Common myeloid progenitor, CD34-positive (primary cell): ENCODE measurements around the gene DEPDC5.
A peak's percentile ranks its signal among the peaks of the same experiment; 100 is the strongest.

ENCODE experiments used
- CTCF ChIA-PET: fragments of 350-600 bp; sonication (Branson Sonifier 250); formaldehyde crosslinking; loops from one replicate; lab custom pipeline; 2021; ENCODE audit warnings: antibody characterized with exemption; lab: Charles Lee
- POLR2A ChIA-PET: fragments of 350-600 bp; sonication (Branson Sonifier 250); formaldehyde crosslinking; loops from one replicate; lab custom pipeline; 2021; ENCODE audit warnings: antibody characterized with exemption; lab: Charles Lee
- DNase-seq, 3 donors: peaks; one replicate each; pipeline versions ENCODE4 v3.0.0 to v3.0.0-alpha.2; 2013
- H3K27ac ChIP-seq, 2 experiments: 1 replicate in 1 of 2; 2 replicates in 1 of 2; pipeline ENCODE4 v1.7.0; 2013; ENCODE audit warnings: inconsistent platforms in 2 of 2, low read length in 2 of 2, mild to moderate bottlenecking in 2 of 2, low read depth in 1 of 2, moderate library complexity in 1 of 2; ENCODE audit not compliant: severe bottlenecking in 2 of 2, insufficient read depth in 1 of 2, poor library complexity in 1 of 2
- H3K27me3 ChIP-seq, 5 experiments: replicated peaks in 2 of 5; 1 replicate in 3 of 5; 2 replicates in 2 of 5; pipeline versions ENCODE4 v1.6.1 to v1.7.0; 2013; ENCODE audit warnings: low read length in 4 of 5, mild to moderate bottlenecking in 2 of 5, moderate library complexity in 2 of 5, inconsistent platforms in 1 of 5; ENCODE audit not compliant: insufficient read depth in 5 of 5, control insufficient read depth in 4 of 5
- H3K36me3 ChIP-seq, 4 experiments: 1 replicate in 2 of 4; 2 replicates in 2 of 4; pipeline versions ENCODE4 v1.6.1 to v1.7.0; 2013; ENCODE audit warnings: low read length in 3 of 4, control low read depth in 1 of 4, mild to moderate bottlenecking in 1 of 4; ENCODE audit not compliant: control insufficient read depth in 4 of 4, insufficient read depth in 4 of 4
- H3K4me1 ChIP-seq, 4 experiments: 1 replicate in 3 of 4; 2 replicates in 1 of 4; pipeline versions ENCODE4 v1.6.1 to v1.7.1; 2013; ENCODE audit warnings: low read length in 3 of 4, mild to moderate bottlenecking in 3 of 4, control low read depth in 1 of 4, inconsistent platforms in 1 of 4, moderate library complexity in 1 of 4; ENCODE audit not compliant: control insufficient read depth in 4 of 4, insufficient read depth in 4 of 4; ENCODE audit errors: control extremely low read depth in 1 of 4
- H3K4me3 ChIP-seq, 7 experiments: 1 replicate in 4 of 7; 2 replicates in 3 of 7; pipeline versions ENCODE4 v1.5.1 to v1.7.0; 2013; ENCODE audit warnings: mild to moderate bottlenecking in 7 of 7, low read length in 6 of 7, moderate library complexity in 6 of 7, inconsistent platforms in 2 of 7, low read depth in 2 of 7, control low read depth in 1 of 7; ENCODE audit not compliant: insufficient read depth in 4 of 7, control insufficient read depth in 1 of 7; ENCODE audit errors: extremely low read depth in 1 of 7
- H3K9me3 ChIP-seq, 5 experiments: 1 replicate in 4 of 5; 2 replicates in 1 of 5; pipeline versions ENCODE4 v1.6.1 to v1.7.1; 2013; ENCODE audit warnings: low read length in 4 of 5, mild to moderate bottlenecking in 2 of 5, inconsistent platforms in 1 of 5, low read depth in 1 of 5, moderate library complexity in 1 of 5; ENCODE audit not compliant: control insufficient read depth in 4 of 5, insufficient read depth in 2 of 5; ENCODE audit errors: control extremely low read depth in 1 of 5
- WGBS: methylation state at CpG from one replicate; pipeline ENCODE4 v1.1.5; 2013; ENCODE audit not compliant: insufficient coverage; 5-methylcytosine and 5-hydroxymethylcytosine counted together

DEPDC5 gene

DNA sequence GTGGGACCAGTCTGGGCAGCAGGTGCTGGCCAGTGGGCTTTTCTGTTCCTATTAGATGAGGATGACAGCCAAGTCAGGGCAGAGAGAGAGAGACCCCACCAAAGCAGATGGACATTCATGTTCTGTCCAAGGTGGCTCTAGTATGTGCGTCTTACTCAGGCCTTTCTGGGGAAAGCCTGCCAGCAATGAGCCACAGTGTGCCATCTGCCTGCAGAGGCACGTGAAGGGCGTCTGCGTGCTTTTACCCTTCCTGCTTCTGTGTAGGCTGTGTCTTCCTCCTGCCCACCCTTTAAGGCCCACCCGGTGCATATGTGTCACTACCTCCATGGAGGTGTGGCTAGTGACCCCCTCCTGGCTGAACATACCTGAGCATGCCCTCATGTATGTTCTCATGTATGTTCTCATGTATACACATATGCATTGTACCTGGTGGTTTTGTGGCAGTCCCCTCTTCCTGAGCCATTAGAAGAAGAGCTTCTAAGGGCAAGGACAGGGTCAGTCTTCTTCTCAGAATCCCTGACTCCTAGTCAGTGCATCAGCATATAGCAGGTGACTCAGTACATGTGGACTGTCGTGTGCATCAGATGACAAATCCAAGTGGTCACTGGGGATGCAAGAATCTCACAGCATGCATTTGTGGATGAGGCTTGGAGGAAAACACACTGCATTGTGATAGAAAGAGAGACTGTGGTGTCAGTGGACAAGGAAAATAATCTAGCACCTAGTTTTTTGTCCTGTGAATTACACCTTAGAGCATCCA, 100.1 kb downstream of the DEPDC5 start:
- no peak for DNase-seq
- Histone ChIP-seq H3K27ac (no peak overlapping the region), H3K4me3 (no peak overlapping the region), H3K36me3 (peaks cover 6 to 52% (median 31%) of the 10 kb centered on the region in 4 experiments), H3K27me3 (no peaks in the 10 kb centered on the region), H3K4me1 (no peaks in the 10 kb centered on the region), H3K9me3 (no peaks in the 10 kb centered on the region)
- WGBS: 98% methylated on average over 6 of the region's 6 CpGs
- ChIA-PET CTCF (interaction anchor here (0.9 kb wide), 1 partner anchor 93 kb away, joined by 4 read pairs; no protein-coding TSS in a partner anchor), POLR2A (no interaction called here)

DNA sequence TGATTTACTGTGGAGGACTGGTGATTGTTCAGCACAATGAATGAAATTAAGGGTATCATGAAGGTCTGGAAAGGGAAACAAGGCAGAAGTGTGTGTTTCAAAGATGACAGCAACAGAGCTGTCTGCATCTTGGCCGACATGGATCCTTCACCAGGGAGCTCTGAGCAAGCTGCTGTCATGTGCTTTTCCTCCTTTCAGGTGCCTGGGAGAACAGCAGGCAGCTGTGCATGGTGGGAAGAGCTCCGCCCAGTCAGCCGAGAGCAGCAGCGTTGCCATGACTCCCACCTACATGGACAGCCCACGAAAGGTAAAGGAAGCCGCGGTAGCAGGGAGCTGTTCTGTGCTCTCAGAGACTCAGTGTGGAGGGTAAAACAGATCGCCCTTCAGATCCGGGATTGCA, 103.4 kb downstream of the DEPDC5 start:
- CTCF ChIA-PET: interaction anchor here (1.0 to 1.5 kb wide), 3 partner anchors 7 to 20 kb away, joined by 3 read pairs; no protein-coding TSS in a partner anchor

DNA sequence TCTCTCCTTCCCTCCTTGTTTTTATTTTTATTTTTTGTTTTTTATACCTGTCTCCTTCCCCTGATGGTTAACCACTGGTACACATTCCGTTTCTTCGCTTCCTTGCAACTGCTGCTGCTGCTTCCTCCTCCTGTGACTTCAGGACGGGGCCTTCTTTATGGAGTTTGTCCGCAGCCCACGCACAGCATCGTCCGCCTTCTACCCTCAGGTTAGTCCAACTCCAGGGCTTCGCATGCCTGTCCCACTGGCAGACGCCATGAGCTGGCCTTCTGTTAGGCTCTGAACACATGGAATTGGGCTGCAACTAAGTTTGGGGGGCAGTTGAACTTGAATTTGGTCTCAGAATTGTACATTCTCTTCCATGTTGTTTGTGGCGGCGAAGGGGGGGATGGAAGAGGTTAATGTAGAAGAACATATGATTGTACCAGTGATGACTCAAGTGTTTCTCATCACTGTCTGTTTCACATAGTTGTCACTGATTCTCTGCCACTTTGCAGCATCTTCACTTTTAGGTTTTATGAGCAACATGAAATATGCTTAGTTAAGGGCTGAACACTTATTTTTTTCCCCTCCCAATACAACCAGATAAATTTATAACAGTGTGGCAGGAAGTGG, 107.5 kb downstream of the DEPDC5 start:
- Histone ChIP-seq H3K36me3 (peaks cover 10 to 34% (median 34%) of the 10 kb centered on the region in 4 experiments), H3K9me3 (no peaks in the 10 kb centered on the region), H3K4me3 (no peak overlapping the region), H3K4me1 (no peaks in the 10 kb centered on the region), H3K27me3 (no peaks in the 10 kb centered on the region), H3K27ac (no peak overlapping the region)
- ChIA-PET CTCF (interaction anchor here (0.6 to 1.8 kb wide), 2 partner anchors 11 to 109 kb away, joined by 3 to 5 read pairs; no protein-coding TSS in a partner anchor), POLR2A (no interaction called here)
- WGBS: 100% methylated on average over 9 of the region's 11 CpGs
- no peak for DNase-seq

More for the DNA sequence above, 103.4 kb downstream of the DEPDC5 start:
- H3K27ac ChIP-seq: no peak overlapping the region
- 100% methylated on average over 2 of the region's 9 CpGs for WGBS
- no peak overlapping the region for H3K4me3 ChIP-seq
- H3K36me3 ChIP-seq: peaks cover 12 to 48% (median 33%) of the 10 kb centered on the region in 4 experiments
- POLR2A ChIA-PET: interaction anchor here (0.6 kb wide), 2 partner anchors 11 to 199 kb away, joined by 3 read pairs; no protein-coding TSS in a partner anchor
- H3K27me3 ChIP-seq: no peaks in the 10 kb centered on the region
- no peaks in the 10 kb centered on the region for H3K4me1 ChIP-seq
- DNase-seq: no peak
- H3K9me3 ChIP-seq: no peaks in the 10 kb centered on the region

DNA sequence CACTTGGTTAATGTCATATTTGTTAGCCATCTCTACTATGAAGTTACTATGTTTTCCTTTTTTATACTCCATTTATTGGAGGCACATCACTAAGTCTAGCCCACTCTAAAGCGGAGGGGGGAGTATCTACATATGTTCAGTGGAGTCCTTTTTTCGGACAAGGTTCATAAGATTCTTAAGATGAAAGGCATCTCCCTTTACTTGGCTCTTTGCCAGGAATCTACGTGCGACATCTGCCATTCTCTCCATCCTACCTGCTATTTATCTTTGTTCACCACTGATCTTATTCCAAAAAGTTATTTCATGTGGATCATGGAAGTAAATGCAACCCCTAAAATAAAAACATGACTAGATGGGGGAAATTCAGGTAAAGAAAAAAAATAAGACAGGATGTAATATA, 113.1 kb downstream of the DEPDC5 start:
- CTCF ChIA-PET: no interaction called here
- POLR2A ChIA-PET: no interaction called here
- H3K4me1 ChIP-seq: peaks cover 0 to 14% (median 2%) of the 10 kb centered on the region in 4 experiments
- no peak overlapping the region for H3K4me3 ChIP-seq
- peaks cover 5 to 42% (median 22%) of the 10 kb centered on the region in 4 experiments for H3K36me3 ChIP-seq
- no peak for DNase-seq
- H3K27ac ChIP-seq: no peak overlapping the region
- no peaks in the 10 kb centered on the region for H3K9me3 ChIP-seq
- WGBS: 100% methylated on average over 2 of the region's 4 CpGs
- H3K27me3 ChIP-seq: no peaks in the 10 kb centered on the region

DNA sequence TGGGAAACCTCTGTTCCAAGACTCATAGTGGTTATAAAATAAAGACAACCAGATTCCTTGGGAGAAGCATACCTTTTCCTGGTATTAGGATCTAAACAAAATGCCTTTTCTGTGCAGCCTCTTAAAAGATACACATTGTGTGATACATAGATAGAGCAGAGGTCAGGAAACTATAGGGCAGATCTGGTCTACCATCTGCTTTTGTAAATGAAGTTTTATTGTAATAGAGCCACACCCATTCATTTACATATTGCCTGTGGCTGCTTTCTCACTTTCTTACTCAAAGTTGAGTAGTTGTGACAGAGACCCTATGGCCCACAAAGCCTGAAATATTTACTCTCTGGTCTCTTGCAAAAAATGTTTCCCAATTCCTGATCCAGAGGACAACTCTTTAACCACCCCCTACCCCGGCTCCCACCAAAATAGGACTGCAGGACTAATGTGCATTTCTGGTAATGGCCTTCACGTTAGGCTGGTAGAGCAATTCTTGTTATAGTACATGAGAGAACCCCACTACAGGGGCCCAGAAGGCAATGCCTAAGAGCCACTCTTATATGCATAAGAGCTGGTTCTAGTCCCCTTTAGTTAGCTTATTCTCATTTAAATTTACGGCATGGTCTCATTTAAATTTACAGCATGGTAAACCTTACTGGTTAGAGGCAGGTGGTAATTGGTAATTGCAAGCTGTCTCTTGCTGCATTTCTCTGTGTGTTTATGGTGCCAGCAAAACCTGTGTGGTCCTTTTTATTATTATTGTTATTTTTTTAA, 113.8 kb downstream of the DEPDC5 start:
- ChIA-PET POLR2A (no interaction called here), CTCF (no interaction called here)
- Histone ChIP-seq H3K4me1 (peaks cover 0 to 16% (median 2%) of the 10 kb centered on the region in 4 experiments), H3K36me3 (peaks cover 5 to 45% (median 24%) of the 10 kb centered on the region in 4 experiments), H3K4me3 (no peak overlapping the region), H3K27ac (no peak overlapping the region), H3K9me3 (no peaks in the 10 kb centered on the region), H3K27me3 (no peaks in the 10 kb centered on the region)
- 100% methylated on average over 1 of the region's 3 CpGs for WGBS
- peak in 1 of 3 donors; percentile 53 for DNase-seq

DNA sequence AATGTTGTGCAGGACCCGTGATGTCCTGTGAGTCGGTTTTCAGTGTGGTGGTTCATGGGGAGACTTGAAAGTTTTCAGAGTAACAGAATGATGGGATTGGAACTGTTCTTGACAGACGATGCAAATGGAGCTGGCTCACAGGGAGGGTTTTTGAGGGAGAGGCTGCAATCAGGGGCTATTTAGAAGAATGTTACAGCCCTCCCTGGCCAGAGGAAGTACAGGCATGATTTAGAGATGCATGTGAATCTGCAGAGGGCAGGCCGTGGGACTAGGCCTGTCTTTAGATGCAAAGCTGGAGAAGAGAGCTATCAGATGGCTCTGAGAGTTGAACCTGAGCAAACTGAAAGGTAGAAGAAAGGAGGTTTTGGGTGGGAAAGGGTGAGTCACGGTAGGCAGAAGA, 115.9 kb downstream of the DEPDC5 start:
- ChIA-PET CTCF (interaction anchor here (0.8 kb wide), 1 partner anchor 10 kb away, joined by 3 read pairs; no protein-coding TSS in a partner anchor), POLR2A (no interaction called here)
- no peaks in the 10 kb centered on the region for H3K9me3 ChIP-seq
- peaks cover 0 to 16% (median 2%) of the 10 kb centered on the region in 4 experiments for H3K4me1 ChIP-seq
- H3K27ac ChIP-seq: no peak overlapping the region
- H3K27me3 ChIP-seq: no peaks in the 10 kb centered on the region
- WGBS: 88% methylated on average over 3 of the region's 5 CpGs
- no peak overlapping the region for H3K4me3 ChIP-seq
- DNase-seq: no peak
- peaks cover 9 to 61% (median 30%) of the 10 kb centered on the region in 4 experiments for H3K36me3 ChIP-seq
